Activated CD4-positive, alpha-beta memory T cell treated with anti-CD3 and anti-CD28 coated beads for 36 hours (primary cell): ENCODE measurements around the gene PEMT. TPM values are rescaled to one million over a fixed set of nuclear protein-coding genes. Genes with fewer than 3 reads are reported as not detected.

Source experiments
- CTCF ChIA-PET: fragments of 350-600 bp; sonication (Branson Sonifier 250); formaldehyde crosslinking; loops from one replicate; lab custom pipeline; 2021; ENCODE audit warnings: antibody characterized with exemption, inconsistent platforms; lab: Charles Lee
- POLR2A ChIA-PET: fragments of 350-600 bp; sonication (Branson Sonifier 250); formaldehyde crosslinking; loops from one replicate; lab custom pipeline; 2021; ENCODE audit warnings: antibody characterized with exemption; lab: Charles Lee
- DNase-seq: peaks from one replicate; pipeline ENCODE4 v3.0.0-alpha.2; 2020
- H3K27ac Mint-ChIP-seq: one replicate; pipeline ENCODE4 v1.8.0; 2021; ENCODE audit warnings: mixed read lengths
- H3K27me3 Mint-ChIP-seq: one replicate; pipeline ENCODE4 v1.8.0; 2021; ENCODE audit warnings: mixed read lengths
- H3K36me3 Mint-ChIP-seq: one replicate; pipeline ENCODE4 v1.8.0; 2021; ENCODE audit warnings: mixed read lengths
- H3K4me1 Mint-ChIP-seq: one replicate; pipeline ENCODE4 v1.8.0; 2021; ENCODE audit warnings: low read depth, mixed read lengths
- H3K4me3 Mint-ChIP-seq: one replicate; pipeline ENCODE4 v1.8.0; 2021; ENCODE audit warnings: mild to moderate bottlenecking, mixed read lengths
- H3K9me3 Mint-ChIP-seq: one replicate; pipeline ENCODE4 v1.8.0; 2021; ENCODE audit warnings: mixed read lengths
- intact Hi-C: fragments of 100-400 bp; cut with micrococcal nuclease; formaldehyde crosslinking; loops from one replicate; pipeline ENCODE4 v1.15.1; 2023
- total RNA-seq, 2 experiments: library from RNA; stranded (reverse); gene quantifications; one replicate each; pipeline ENCODE4 v1.2.3, GENCODE V29; 2021

Gene PEMT
- total RNA-seq, 2 experiments from 2014 or later, result 38.3 to 41.1 TPM

GRCh38 chr17:17557796-17558195, 33.7 kb downstream of the PEMT start:
- H3K36me3 Mint-ChIP-seq, result no peaks in the 10 kb centered on the region
- intact Hi-C loops, result no loop called here
- no peaks in the 10 kb centered on the region for H3K4me1 Mint-ChIP-seq
- ChIA-PET POLR2A (no interaction called here), CTCF (interaction anchor here (1.8 kb wide), 1 partner anchor 11 kb away, joined by 6 read pairs; no protein-coding TSS in a partner anchor)
- H3K9me3 Mint-ChIP-seq, result no peaks in the 10 kb centered on the region
- H3K27me3 Mint-ChIP-seq, result no peaks in the 10 kb centered on the region
- H3K4me3 Mint-ChIP-seq, result no peak overlapping the region
- DNase-seq, result no peak
- no peak overlapping the region for H3K27ac Mint-ChIP-seq

GRCh38 chr17:17556671-17557070, 34.8 kb downstream of the PEMT start:
- H3K27ac Mint-ChIP-seq, result no peak overlapping the region
- DNase-seq, result no peak
- no peaks in the 10 kb centered on the region for H3K4me1 Mint-ChIP-seq
- ChIA-PET POLR2A (no interaction called here), CTCF (interaction anchor here (1.8 kb wide), 1 partner anchor 12 kb away, joined by 6 read pairs; no protein-coding TSS in a partner anchor)
- no peaks in the 10 kb centered on the region for H3K27me3 Mint-ChIP-seq
- no peak overlapping the region for H3K4me3 Mint-ChIP-seq
- no peaks in the 10 kb centered on the region for H3K36me3 Mint-ChIP-seq
- intact Hi-C loops, result no loop called here
- H3K9me3 Mint-ChIP-seq, result no peaks in the 10 kb centered on the region

GRCh38 chr17:17555906-17556305, 35.6 kb downstream of the PEMT start:
- ChIA-PET POLR2A (no interaction called here), CTCF (no interaction called here)
- no peak overlapping the region for H3K27ac Mint-ChIP-seq
- DNase-seq, result no peak
- no peaks in the 10 kb centered on the region for H3K9me3 Mint-ChIP-seq
- no peak overlapping the region for H3K4me3 Mint-ChIP-seq
- no peaks in the 10 kb centered on the region for H3K4me1 Mint-ChIP-seq
- intact Hi-C loops, result no loop called here
- H3K36me3 Mint-ChIP-seq, result no peaks in the 10 kb centered on the region
- no peaks in the 10 kb centered on the region for H3K27me3 Mint-ChIP-seq

GRCh38 chr17:17555151-17555550, 36.4 kb downstream of the PEMT start:
- no peaks in the 10 kb centered on the region for H3K27me3 Mint-ChIP-seq
- DNase-seq, result no peak
- POLR2A ChIA-PET, result no interaction called here
- H3K4me3 Mint-ChIP-seq, result no peak overlapping the region
- H3K9me3 Mint-ChIP-seq, result no peaks in the 10 kb centered on the region
- H3K27ac Mint-ChIP-seq, result no peak overlapping the region
- H3K4me1 Mint-ChIP-seq, result no peaks in the 10 kb centered on the region
- intact Hi-C loops, result no loop called here
- CTCF ChIA-PET, result interaction anchor here (0.7 kb wide), 1 partner anchor 14 kb away, joined by 3 read pairs; no protein-coding TSS in a partner anchor
- no peaks in the 10 kb centered on the region for H3K36me3 Mint-ChIP-seq

GRCh38 chr17:17554266-17554665, 37.2 kb downstream of the PEMT start:
- no peak for DNase-seq
- no peaks in the 10 kb centered on the region for H3K9me3 Mint-ChIP-seq
- H3K27ac Mint-ChIP-seq, result no peak overlapping the region
- H3K4me1 Mint-ChIP-seq, result no peaks in the 10 kb centered on the region
- ChIA-PET POLR2A (no interaction called here), CTCF (interaction anchor here (0.7 kb wide), 1 partner anchor 15 kb away, joined by 3 read pairs; no protein-coding TSS in a partner anchor)
- no peaks in the 10 kb centered on the region for H3K27me3 Mint-ChIP-seq
- intact Hi-C loops, result no loop called here
- H3K36me3 Mint-ChIP-seq, result no peaks in the 10 kb centered on the region
- H3K4me3 Mint-ChIP-seq, result no peak overlapping the region

GRCh38 chr17:17553217-17554195, 38.0 kb downstream of the PEMT start:
- ChIA-PET POLR2A (no interaction called here), CTCF (no interaction called here)
- intact Hi-C loops, result no loop called here
- Mint-ChIP-seq H3K4me1 (no peaks in the 10 kb centered on the region), H3K36me3 (no peaks in the 10 kb centered on the region), H3K9me3 (no peaks in the 10 kb centered on the region), H3K27me3 (no peaks in the 10 kb centered on the region), H3K4me3 (no peak overlapping the region), H3K27ac (no peak overlapping the region)
- no peak for DNase-seq

GRCh38 chr17:17552351-17553216, 38.9 kb downstream of the PEMT start:
- ChIA-PET CTCF (no interaction called here), POLR2A (no interaction called here)
- H3K27ac Mint-ChIP-seq, result no peak overlapping the region
- no peaks in the 10 kb centered on the region for H3K4me1 Mint-ChIP-seq
- no peaks in the 10 kb centered on the region for H3K27me3 Mint-ChIP-seq
- no peaks in the 10 kb centered on the region for H3K9me3 Mint-ChIP-seq
- no peak for DNase-seq
- H3K4me3 Mint-ChIP-seq, result no peak overlapping the region
- intact Hi-C loops, result no loop called here
- H3K36me3 Mint-ChIP-seq, result no peaks in the 10 kb centered on the region

GRCh38 chr17:17551361-17551760, 40.1 kb downstream of the PEMT start:
- no peaks in the 10 kb centered on the region for H3K9me3 Mint-ChIP-seq
- H3K4me1 Mint-ChIP-seq, result no peaks in the 10 kb centered on the region
- POLR2A ChIA-PET, result no interaction called here
- DNase-seq, result no peak
- no peak overlapping the region for H3K27ac Mint-ChIP-seq
- no peak overlapping the region for H3K4me3 Mint-ChIP-seq
- no peaks in the 10 kb centered on the region for H3K36me3 Mint-ChIP-seq
- intact Hi-C loops, result no loop called here
- no peaks in the 10 kb centered on the region for H3K27me3 Mint-ChIP-seq
- CTCF ChIA-PET, result no interaction called here

GRCh38 chr17:17549732-17550366, 41.7 kb downstream of the PEMT start:
- CTCF ChIA-PET, result no interaction called here
- no peaks in the 10 kb centered on the region for H3K4me1 Mint-ChIP-seq
- H3K36me3 Mint-ChIP-seq, result no peaks in the 10 kb centered on the region
- H3K9me3 Mint-ChIP-seq, result no peaks in the 10 kb centered on the region
- intact Hi-C loops, result no loop called here
- H3K27ac Mint-ChIP-seq, result no peak overlapping the region
- POLR2A ChIA-PET, result no interaction called here
- no peaks in the 10 kb centered on the region for H3K27me3 Mint-ChIP-seq
- DNase-seq, result no peak
- H3K4me3 Mint-ChIP-seq, result no peak overlapping the region

GRCh38 chr17:17548044-17548443, 43.5 kb downstream of the PEMT start:
- no peak for DNase-seq
- intact Hi-C loops, result no loop called here
- Mint-ChIP-seq H3K4me1 (no peaks in the 10 kb centered on the region), H3K4me3 (no peak overlapping the region), H3K27me3 (no peaks in the 10 kb centered on the region), H3K36me3 (no peaks in the 10 kb centered on the region), H3K27ac (no peak overlapping the region), H3K9me3 (no peaks in the 10 kb centered on the region)
- ChIA-PET POLR2A (interaction anchor here (0.6 kb wide), 1 partner anchor 36 kb away, joined by 3 read pairs; no protein-coding TSS in a partner anchor), CTCF (no interaction called here)

- ChIA-PET POLR2A (no interaction called here), CTCF (no interaction called here)
Measured at GRCh38 chr17:17547210-17547764, 44.2 kb downstream of the PEMT start.

More at GRCh38 chr17:17547210-17547764, 44.2 kb downstream of the PEMT start:
- no peak for DNase-seq
- Mint-ChIP-seq H3K27ac (no peak overlapping the region), H3K36me3 (no peaks in the 10 kb centered on the region), H3K4me1 (no peaks in the 10 kb centered on the region), H3K27me3 (no peaks in the 10 kb centered on the region), H3K4me3 (no peak overlapping the region), H3K9me3 (no peaks in the 10 kb centered on the region)
- intact Hi-C loops, result no loop called here
